ENCODE measurements around the gene PRMT2.
A peak's percentile ranks its signal among the peaks of the same experiment; 100 is the strongest.

Gene PRMT2

DNA sequence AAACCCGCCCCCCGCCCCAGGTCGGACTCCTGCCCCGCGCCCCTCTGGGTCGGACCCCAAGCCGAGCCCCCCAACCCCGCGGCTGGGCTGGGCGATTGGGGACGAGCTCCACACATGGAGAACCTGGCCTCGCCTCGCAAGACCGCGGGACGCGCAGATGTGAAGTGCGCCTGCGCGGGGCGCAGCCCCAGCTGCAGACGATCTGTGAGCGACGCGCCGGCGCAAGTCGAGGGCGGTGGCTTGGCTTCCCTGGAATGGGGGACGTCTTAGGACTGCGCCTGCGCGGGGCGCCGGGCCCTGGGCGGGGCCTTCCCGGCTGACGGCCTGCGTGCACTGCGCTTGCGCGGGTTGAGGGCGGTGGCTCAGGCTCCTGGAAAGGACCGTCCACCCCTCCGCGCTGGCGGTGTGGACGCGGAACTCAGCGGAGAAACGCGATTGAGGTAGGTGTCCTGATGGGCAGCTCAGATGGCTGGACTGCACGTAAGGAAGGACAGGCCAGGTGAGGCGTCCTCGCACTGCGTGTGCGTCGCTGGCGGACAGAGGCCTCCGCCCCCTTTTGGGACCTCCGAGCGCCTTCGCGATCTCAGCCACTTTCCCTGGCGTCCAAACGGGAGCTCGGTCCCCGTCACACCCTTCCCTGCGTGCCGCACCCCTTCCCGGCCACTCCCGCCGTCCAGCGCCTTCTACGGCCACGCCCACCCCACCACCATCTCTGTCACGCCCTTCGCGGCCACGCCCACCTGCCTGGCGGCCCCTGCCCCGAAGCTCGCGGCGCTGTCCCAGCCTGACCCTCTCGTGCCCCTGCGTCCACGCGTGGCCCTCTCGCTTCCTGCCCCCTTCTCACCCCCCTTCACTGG is at the start of gene PRMT2:
Gene PRMT2, plus strand, starts transcription at position 351 of the 857 bp plus-strand sequence. CDS start 1,278 bp downstream, outside the sequence.
- peak; percentile 93 for DNase-seq

DNA sequence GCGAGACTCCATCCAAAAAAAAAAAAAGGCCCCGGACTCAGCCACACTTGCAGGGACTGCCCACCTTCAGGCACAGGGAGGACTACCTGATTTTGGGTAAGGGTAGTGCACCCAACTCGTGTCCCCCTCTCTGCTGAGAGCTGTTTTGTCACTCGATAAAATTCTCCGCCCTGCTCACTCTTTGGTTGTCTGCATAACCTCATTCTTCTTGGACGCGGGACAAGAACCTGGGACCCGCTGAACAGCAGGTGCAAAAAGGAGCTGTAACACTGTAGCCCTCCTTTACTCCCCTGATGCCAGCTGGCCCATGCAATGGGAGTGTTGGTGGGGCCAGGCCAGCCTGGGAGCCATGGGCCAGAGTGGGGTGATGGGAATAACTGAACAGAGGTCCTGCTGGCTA is 41.2 kb upstream of the PRMT2 start:
- DNase-seq: no peak

DNA sequence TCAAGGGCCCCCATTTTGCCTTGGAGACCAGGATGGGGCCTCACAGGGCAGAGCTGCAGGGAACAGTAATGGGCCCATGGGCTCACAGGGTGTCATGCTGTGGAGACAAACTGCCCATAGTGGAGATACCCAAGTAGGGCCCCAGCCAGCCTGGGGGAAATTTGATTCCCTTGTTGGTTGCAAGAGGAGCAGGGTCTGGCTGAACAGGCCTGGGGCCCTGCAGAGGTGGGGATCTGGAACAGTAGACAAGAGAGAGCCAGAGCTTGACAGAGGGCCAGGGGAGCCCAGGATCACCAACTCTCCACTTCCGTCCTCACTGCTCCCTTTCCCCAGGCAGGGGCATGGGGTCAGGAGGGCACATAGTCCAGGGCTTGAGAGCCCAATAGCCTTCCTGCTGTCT is 39.3 kb upstream of the PRMT2 start:
- DNase-seq: no peak

DNA sequence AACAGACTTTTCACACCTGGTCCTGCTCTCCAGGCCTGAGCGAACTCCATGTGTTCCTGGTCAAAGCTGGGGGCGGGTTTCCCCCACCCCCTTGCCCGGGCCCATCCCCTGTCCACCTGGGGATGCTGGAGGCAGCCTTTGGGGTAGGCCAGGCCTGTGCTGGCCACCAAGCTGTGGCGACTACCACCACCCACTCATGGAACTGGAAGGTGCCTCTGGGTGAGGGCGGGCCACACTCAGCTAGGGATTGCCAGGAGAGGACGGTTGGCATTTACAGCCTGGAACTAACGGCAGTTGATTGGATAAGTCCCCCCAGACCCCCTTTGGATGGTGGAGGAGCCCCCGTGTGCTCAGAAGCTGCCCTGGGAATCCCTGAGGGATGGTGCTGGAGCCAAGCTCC is 38.4 kb upstream of the PRMT2 start:
- no peak for DNase-seq

DNA sequence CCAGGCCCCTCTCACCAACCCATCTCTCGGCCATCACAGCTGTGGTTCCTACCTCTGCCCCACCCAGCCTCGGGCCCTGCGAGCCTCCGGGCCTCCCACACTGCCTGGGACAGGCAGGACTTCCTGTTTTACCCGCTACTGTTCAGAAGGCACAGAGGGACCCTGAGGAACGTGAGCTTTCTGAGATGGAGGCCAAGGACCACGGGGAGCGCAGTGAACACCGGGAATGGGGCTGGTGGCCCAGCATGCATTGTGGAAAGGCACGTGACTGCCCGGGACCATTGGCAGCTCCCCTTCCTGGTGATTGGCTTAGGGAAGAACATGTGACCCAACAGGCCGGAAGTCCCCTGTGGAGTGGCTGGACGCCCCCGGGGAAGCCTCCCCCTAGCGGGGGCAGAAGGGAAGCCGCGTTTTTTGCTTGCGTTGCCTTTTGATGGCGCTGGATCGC is 37.6 kb upstream of the PRMT2 start:
- DNase-seq: no peak

DNA sequence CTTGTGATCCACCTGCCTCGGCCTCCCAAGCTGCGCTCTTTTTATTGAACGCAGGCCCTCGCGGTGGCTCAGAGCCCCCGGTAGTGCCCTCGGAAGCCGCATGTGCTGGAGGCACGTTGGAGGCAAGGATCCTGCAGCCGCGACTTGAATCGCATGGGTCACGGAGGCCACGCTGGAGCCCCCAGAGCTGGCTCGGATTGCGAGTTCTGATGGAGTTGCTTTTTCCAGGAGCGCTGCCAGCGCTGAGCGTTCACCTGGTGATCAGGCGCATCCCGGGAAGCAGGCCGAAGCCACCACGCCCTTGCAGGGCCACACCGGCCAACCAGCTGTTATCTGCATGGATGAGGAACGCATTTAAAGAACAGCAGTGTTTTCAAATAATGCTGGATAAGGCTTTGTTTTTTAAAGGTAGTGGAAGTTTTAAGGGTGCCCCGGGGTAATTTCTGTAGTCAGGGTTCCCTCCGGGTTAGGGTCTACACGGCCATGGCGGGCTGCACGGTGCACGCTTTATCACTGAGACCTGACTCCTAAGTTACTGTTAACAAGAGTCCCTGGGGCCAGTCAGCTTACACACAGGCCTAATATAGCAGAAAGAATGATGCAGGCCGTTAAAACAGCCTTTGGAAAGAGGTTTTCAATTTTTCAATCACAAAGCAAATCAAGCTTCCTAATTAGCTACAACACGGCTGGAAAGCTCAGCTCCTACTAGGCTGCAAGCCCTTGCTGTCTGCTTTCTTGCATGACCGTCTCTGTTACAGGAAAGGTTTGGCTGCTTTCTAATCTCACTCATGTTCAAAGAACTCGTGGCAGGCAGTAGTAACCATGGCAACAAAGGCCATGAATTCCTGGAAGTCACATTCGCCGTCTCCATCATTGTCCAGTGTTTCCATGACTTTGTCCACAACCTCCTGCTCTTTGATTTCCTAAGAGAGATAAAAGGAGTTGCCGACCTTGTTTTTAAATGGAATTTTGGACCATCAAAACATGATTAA is 36.6 kb upstream of the PRMT2 start:
- no peak for DNase-seq

DNA sequence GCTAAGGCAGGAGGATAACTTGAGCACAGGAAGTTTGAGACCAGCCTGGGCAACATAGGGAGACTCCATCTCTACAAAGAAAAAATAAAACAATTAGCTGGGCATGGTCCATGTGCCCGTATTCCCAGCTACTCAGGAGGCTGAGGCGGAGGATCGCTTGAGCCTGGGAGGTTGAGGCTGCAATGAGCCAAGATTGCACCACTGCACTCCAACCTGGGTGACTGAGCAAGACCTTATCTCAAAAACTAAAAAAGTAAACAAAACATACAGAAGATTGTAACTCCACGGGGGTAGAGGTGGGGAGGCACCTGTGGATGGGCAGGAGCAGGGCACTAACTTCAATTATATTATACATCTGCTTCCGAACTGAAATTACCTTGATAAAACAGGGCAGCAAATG is 35.2 kb upstream of the PRMT2 start:
- DNase-seq: no peak

DNA sequence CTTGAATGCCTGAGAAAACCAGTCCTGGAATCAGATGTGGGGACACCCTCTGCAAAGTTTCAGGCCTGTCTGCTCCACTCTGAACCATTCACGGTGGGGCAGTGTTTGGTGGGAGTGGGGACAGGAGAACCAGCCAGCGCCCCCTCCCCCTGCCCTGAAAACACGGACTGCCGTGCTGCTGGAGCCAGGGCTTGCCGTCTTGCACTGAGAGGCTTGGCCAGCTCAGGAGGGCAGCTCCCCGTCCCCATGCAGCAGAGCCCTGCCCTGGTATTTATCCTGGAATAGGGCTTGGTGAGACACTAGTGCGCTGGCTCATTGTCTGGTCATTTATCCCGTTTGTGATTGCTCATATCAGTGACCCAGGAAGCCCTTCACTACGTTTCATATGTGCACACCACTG is 34.5 kb upstream of the PRMT2 start:
- DNase-seq: no peak

DNA sequence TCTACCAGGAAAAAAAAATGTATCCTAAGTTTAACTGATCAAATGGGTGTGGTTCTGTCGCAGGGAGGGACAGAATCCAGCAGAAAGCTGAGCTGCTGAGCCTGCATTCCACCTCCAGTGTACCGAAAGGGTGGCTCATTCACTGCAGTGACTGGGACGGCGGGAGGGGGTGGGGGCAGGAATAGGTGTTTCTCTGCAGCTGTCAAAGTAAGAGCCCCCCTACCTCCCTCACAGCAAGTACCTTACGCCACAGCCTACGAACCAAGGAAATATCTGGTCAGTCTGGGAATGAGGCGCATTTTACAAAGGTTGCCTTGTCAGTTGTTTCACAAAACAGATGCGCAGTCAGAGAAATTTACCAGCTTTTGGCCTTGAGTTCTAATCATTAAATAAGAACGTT is 32.2 kb upstream of the PRMT2 start:
- DNase-seq: no peak

DNA sequence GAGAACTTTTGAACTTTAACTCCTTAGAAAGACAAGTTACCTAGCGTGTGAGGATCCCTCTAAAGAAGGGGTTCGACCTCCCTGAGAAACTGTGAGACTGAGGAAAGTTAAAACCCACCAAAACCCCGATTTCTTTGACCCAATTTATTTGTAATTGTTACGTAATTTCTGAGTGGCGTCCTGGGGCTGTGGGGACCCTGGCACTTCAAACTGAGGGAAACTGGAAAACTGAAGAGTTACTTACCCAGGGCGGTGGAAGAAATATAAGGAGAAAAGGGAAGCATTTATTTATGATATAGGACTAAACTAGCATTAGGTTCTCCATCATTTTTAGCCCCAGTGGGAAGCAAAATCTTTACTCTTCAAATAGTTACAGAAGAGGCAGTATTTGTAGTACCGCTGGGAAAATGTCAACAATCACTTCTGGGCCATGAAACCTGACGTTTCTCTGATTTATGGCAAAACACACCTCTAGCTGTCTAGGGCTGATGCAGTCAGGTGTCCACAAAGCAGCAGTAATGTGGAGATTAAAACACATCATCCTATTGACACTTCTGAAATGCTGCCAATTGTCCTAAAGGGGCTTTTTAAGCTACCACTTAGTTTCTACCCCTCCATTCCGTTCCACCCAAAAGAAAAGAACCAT is 31.0 kb upstream of the PRMT2 start:
- DNase-seq: no peak

DNA sequence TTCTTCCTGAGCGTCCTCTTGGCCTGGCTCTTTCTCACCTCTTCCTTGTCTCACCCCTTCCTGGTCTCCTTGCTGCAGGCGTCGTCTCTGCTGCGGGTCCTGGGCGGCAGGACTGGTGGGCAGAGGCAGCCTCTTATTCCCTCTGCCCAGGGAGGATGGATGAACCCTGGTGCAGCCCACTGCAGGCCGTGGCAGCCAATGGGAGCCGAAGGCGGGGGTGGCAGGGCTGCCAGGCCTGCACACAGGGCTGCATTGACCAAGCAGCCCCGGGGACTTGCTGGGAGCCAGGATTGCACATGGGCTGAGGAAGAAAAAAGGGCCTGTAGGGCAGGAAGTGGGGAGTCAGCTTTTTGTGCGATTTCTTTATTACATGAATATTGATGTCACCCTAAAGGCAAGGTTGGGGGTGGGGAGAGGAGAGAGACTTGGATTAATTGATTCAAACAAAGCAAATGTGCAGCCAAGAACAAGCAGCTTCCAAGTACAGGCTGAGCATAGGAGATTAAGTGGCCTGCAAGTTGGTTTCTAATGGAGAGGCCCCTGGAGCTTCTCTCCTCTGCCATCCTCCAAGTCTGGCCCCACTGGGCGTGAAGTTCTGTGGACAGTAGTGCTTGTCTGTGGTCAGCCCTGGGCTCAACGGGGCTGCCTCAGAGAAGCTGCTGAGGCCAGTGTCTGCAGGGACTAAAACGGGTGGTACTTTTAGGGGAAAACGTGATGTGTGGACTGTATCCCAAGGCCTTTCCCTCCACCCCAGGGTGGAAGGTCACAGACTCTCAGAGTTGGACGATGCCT is 30.3 kb upstream of the PRMT2 start, which contains the start of gene S100B:
Gene S100B, minus strand, starts transcription at position 108 of the 792 bp plus-strand sequence. CDS start 2,667 bp downstream, outside the sequence.
- DNase-seq: peak; percentile 9

DNA sequence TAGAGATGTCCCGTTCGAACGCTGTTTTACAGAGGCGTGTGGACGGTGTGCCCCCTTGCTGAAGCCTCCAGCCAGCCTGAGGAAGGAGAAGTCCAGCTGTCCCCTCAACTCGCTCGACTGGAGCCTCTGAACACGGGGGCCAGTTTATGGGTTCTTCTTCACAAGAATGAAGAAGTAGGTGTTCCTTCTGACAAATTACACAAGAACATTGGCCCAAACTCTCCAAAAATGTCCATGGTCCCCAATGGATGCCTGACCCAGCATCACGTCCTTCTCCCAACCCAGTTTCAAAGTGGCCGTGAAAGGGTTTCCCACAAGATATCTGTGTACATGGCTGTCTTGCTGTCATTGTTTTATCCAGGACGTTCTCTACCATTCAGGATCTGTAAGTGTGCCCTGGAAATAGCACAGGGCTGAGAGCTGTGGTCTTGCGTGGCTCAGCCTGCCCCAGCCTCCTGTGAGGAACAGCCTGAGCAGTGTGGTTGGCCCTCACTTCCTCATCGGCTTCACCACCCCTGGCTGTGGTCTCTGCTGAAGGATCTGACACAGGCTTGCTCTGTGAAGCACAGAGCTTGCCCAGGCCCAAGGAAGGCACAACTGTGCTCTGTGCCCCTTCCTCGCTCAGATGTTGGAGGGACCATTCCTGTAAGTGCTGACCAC is 29.6 kb upstream of the PRMT2 start:
- DNase-seq: no peak

DNA sequence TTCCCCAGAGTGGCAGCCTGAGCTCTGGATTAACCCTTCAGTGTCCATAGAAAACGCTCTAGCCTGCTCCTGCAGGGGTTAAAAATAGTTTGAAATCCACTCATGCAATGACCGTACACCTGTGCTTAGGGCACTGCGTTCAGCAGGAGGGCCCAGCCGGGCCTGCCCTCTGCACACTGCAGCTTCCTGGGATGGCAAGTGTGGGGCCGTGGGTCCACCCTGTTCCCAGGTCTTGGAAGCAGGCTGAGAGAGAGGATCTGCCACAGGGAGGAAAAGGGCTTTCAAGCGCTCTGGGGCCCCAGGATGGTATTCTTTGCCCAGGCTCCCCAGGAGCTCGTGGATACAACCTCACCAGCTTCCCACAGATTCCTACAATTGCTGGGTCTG is 29.1 kb upstream of the PRMT2 start:
- no peak for DNase-seq

DNA sequence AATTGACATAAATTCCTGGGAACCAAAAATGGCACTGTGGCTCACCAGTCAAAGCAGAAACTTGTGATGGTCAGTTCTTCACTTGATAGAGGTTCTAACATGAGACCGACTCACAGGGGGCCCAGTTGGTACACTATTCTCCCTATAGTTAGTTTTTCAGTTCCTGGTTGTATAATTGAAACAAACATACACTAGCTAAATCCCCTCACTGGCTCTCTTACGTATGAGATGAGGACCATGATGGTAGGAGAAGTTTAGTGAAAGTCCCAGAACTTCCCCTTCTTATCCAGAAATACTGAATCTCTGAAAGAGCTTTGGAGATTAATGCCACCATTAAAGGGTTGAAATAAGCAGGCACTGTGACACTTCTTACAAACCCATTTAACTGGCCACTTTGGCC is 27.8 kb upstream of the PRMT2 start:
- DNase-seq: no peak

DNA sequence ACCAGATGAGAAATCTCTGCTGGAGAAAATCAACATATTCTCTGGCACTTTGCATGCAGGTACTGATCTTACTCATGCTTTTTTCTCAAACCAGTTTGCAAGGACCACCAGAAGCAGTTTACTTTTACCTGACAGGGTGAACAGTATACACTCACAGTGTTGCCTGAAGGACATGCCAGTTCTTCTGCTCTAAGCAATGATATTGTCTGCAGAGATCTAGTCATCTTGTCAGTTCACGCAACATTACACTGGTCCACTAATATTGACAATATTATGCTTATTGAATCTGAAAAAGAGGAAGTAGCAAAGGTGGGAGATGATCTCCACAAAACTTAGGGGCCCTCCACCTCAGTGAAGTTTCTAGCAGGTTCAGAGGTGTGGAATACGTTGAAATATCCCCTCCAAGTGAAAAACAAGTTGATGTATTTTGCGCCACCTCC is 26.8 kb upstream of the PRMT2 start:
- DNase-seq: no peak

DNA sequence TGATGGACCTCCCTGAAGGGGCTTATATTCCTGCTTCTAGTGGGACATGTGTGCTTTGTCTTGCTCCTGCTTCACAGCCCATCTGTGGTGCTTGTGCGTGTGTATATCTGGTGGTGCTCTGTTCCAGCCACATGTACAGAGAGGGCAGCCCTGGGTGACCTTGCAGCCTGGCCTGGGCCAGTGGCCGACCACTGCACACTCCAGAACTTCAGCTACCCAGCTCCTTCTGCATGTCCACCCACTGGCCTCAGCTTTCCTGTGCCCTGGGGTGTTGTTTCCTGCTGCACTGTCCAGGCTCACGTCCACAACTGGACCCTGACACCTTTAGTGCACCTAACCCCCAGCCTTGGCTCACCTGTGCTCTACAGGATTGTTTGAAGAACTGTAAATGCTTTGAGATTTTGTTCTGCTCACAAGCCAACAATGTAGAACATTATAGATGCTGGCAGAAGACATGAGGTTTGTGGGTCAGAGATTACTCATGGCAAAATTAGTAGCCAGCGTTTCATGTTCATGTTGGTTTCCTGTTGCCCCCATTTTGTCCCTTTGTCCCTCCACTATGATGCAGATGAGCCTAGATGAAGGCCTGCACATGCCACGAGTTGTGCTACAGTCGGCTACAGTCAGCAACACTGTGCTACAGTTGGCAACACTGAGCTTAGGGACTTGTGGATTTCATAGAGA is 25.3 kb upstream of the PRMT2 start:
- DNase-seq: no peak

DNA sequence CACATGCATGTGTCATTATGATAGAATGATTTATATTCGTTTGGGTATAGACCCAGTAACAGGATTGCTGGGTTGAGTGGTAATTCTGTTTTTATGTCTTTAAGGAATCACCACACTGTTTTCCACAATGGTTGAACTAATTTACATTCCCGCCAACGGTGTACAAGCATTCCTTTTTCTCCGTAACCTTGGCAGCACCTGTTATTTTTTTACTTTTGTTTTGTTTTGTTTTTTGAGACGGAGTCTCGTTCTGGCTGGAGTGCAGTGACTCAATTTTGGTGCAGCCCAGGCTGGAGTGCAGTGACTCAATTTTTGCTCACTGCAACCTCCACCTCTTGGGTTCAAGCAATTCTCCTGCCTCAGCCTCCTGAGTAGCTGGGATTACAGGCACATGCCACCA is 22.1 kb upstream of the PRMT2 start:
- no peak for DNase-seq

DNA sequence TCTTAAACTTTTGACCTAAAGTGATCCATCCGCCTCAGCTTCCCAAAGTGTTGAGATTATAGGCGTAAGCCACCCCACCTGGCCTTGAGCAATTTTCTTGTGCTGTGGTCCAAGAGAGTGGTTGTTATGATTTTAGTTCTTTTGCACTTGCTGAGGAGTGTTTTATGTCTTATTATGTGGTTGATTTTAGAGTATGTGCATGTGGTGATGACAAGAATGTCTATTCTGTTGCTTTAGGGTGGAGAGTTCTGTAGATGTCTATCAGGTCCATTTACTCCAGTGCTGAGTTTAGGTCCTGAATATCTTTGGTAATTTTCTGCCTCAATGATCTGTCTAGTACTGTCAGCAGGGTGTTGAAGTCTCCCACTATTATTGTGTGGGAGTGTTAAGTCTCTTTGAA is 19.4 kb upstream of the PRMT2 start:
- DNase-seq: no peak

DNA sequence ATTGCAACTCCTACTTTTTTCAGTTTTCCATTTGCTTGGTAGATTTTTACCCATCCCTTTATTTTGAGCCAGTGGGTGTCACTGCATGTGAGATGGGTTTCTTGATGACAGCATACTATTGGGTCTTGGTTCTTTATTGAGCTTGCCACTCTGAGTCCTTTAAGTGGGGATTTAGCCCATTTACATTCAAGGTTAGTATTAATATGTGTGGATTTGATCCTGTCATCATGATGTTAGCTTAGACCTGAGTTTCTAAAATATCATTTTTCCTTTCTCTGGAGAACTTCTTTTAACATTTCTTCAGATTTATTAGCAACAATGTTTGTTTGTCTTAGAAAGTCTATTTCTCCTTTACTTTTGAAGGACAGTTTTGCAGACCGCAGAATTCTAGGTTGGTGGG is 18.8 kb upstream of the PRMT2 start:
- no peak for DNase-seq

DNA sequence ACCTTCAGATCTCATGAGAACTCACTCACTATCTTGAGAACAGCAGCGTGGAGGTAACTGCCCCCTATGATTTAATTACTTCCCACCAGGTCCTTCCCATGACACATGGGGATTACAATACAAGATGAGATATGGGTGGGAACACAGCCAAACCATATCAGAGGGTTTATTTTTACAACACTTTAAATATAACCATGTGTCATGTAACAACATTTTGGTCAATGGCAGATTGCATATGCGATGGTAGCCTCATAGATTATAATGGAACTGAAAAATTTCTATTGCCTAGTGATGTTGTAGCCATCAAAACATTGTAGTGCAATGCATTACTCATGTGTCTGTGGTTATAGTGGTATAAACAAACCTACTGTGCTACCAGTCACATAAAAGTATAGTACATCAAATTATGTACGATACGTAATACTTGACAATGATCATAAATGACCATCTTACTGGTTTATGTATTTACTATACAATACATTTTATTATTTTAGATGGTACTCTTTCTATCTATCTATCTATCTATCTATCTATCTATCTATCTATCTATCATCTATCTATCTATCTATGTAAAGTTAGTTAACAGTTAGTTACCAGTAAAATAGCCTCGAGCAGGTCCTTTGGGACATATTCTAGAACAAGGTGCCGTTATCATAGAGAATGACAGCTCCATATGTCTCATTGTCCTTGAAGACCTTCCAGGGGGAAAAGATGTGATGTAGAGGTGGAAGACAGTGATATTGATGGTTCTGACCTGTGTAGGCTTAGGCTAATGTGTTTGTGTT is 18.0 kb upstream of the PRMT2 start:
- no peak for DNase-seq
